SK-N-SH (cell line): ENCODE measurements around the gene SCNN1B. TPM values are rescaled to one million over a fixed set of nuclear protein-coding genes. Genes with fewer than 3 reads are reported as not detected.

ENCODE experiments used
- CTCF ChIA-PET: fragments of 300-600, 350-600 bp; formaldehyde crosslinking; extraction: SDS; loops from one replicate; lab custom pipeline; 2021; lab: Yijun Ruan, JAX
- POLR2A ChIA-PET: fragments of 350-600 bp; sonication (Branson Sonifier 250); formaldehyde crosslinking; extraction: SDS; loops from one replicate; lab custom pipeline; 2020; ENCODE audit warnings: antibody characterized with exemption, inconsistent platforms; lab: Yijun Ruan, JAX
- DNase-seq: peaks from one replicate; pipeline ENCODE4 v3.0.0; 2012
- H2AFZ ChIP-seq: fragments of 200-600 bp; sonication (generic); 2 replicates; pipeline ENCODE4 v1.8.1; 2016; ENCODE audit warnings: antibody characterized with exemption, mild to moderate bottlenecking, low read depth
- H3F3A ChIP-seq: fragments of 200-600 bp; sonication (generic); replicated peaks from 2 replicates; pipeline ENCODE3; 2016; ENCODE audit warnings: antibody characterized with exemption, mild to moderate bottlenecking; ENCODE audit not compliant: insufficient read depth
- H3K27ac ChIP-seq, 2 experiments: fragments of 200-500 bp in 1 of 2; fragments of 200-600 bp in 1 of 2; sonication (Bioruptor generic) in 1 of 2; sonication (generic), shearing (Covaris generic) in 1 of 2; 2 replicates each; pipeline versions ENCODE4 v1.5.1 to v1.6.1; 2014 to 2016; ENCODE audit warnings: low read depth in 2 of 2, inconsistent platforms in 1 of 2, low read length in 1 of 2, mild to moderate bottlenecking in 1 of 2, mixed read lengths in 1 of 2
- H3K27me3 ChIP-seq: fragments of 200-600 bp; sonication (generic), shearing (Covaris generic); 2 replicates; pipeline ENCODE4 v1.6.1; 2016; ENCODE audit warnings: mixed run types; ENCODE audit not compliant: insufficient read depth
- H3K36me3 ChIP-seq, 2 experiments: fragments of 200-500 bp in 1 of 2; fragments of 200-600 bp in 1 of 2; sonication (Bioruptor generic) in 1 of 2; sonication (generic) in 1 of 2; replicated peaks in 1 of 2; 2 replicates each; pipeline versions ENCODE3 to v1.5.1; 2014 to 2016; ENCODE audit warnings: low read length in 1 of 2, mild to moderate bottlenecking in 1 of 2; ENCODE audit not compliant: insufficient read depth in 2 of 2, control insufficient read depth in 1 of 2
- H3K4me1 ChIP-seq, 2 experiments: fragments of 200-500 bp in 1 of 2; fragments of 200-600 bp in 1 of 2; sonication (Bioruptor generic) in 1 of 2; sonication (generic), shearing (Covaris generic) in 1 of 2; 2 replicates each; pipeline versions ENCODE4 v1.5.1 to v1.6.1; 2014 to 2016; ENCODE audit warnings: low read depth in 1 of 2, low read length in 1 of 2, mixed run types in 1 of 2; ENCODE audit not compliant: insufficient read depth in 2 of 2, control insufficient read depth in 1 of 2
- H3K4me2 ChIP-seq: fragments of 200-600 bp; sonication (generic), shearing (Covaris generic); 2 replicates; pipeline ENCODE4 v1.6.1; 2017; ENCODE audit warnings: mixed run types
- H3K4me3 ChIP-seq, 2 experiments: fragments of 200-500 bp in 1 of 2; fragments of 200-600 bp in 1 of 2; sonication (Bioruptor generic) in 1 of 2; sonication (generic), shearing (Covaris generic) in 1 of 2; 2 replicates each; pipeline versions ENCODE4 v1.5.1 to v1.8.1; 2014 to 2016; ENCODE audit warnings: low read depth in 2 of 2, inconsistent platforms in 1 of 2, low read length in 1 of 2, mild to moderate bottlenecking in 1 of 2, mixed read lengths in 1 of 2, moderate library complexity in 1 of 2
- H3K79me2 ChIP-seq: fragments of 200-600 bp; sonication (generic); 2 replicates; pipeline ENCODE4 v1.8.1; 2017; ENCODE audit warnings: mild to moderate bottlenecking; ENCODE audit not compliant: insufficient read depth
- H3K9ac ChIP-seq: fragments of 200-600 bp; sonication (generic); 2 replicates; pipeline ENCODE4 v1.6.1; 2017; ENCODE audit warnings: mixed run types
- H3K9me2 ChIP-seq: fragments of 200-600 bp; sonication (generic); 2 replicates; pipeline ENCODE4 v1.6.1; 2017; ENCODE audit warnings: mixed run types
- H3K9me3 ChIP-seq: fragments of 200-600 bp; sonication (generic); 2 replicates; pipeline ENCODE4 v1.6.1; 2017; ENCODE audit warnings: mixed run types, mild to moderate bottlenecking, moderate library complexity
- H4K20me1 ChIP-seq: fragments of 200-600 bp; sonication (generic); 2 replicates; pipeline ENCODE4 v1.6.1; 2017; ENCODE audit warnings: mild to moderate bottlenecking, mixed run types; ENCODE audit not compliant: insufficient read depth
- EP300 ChIP-seq, 2 experiments: IDR thresholded peaks; 2 replicates each; pipeline versions ENCODE4 v1.4.0 to v1.6.1; 2012; ENCODE audit warnings: borderline replicate concordance in 1 of 2, low read depth in 1 of 2, low read length in 1 of 2
- EZH2phosphoT487 ChIP-seq: fragments of 200-600 bp; sonication (generic); IDR thresholded peaks from 2 replicates; pipeline ENCODE4 v1.6.1; 2017; ENCODE audit warnings: low read depth, mixed run types, mild to moderate bottlenecking, antibody characterized with exemption, moderate library complexity, borderline replicate concordance
- FOSL2 ChIP-seq: IDR thresholded peaks from 2 replicates; pipeline ENCODE4 v1.4.0; 2012; ENCODE audit warnings: low read depth, mild to moderate bottlenecking, moderate library complexity, borderline replicate concordance
- GABPA ChIP-seq: IDR thresholded peaks from 2 replicates; pipeline ENCODE4 v1.4.0; 2012; ENCODE audit warnings: low read depth, mild to moderate bottlenecking
- JUND ChIP-seq: IDR thresholded peaks from 2 replicates; pipeline ENCODE4 v1.4.0; 2012
- PBX3 ChIP-seq: IDR thresholded peaks from 2 replicates; pipeline ENCODE4; 2012
- POLR2AphosphoS5 ChIP-seq: IDR thresholded peaks from 2 replicates; pipeline ENCODE4 v1.6.1; 2012; ENCODE audit warnings: low read depth, low read length
- RAD21 ChIP-seq: IDR thresholded peaks from 2 replicates; pipeline ENCODE4 v1.6.1; 2012; ENCODE audit warnings: mild to moderate bottlenecking, low read length
- REST ChIP-seq: IDR thresholded peaks from 2 replicates; pipeline ENCODE4 v1.6.1; 2012; ENCODE audit warnings: mild to moderate bottlenecking, low read depth, low read length, moderate library complexity
- RXRA ChIP-seq: IDR thresholded peaks from 2 replicates; pipeline ENCODE4 v1.4.0; 2012; ENCODE audit warnings: low read depth, mild to moderate bottlenecking, borderline replicate concordance
- TAF1 ChIP-seq: IDR thresholded peaks from 2 replicates; pipeline ENCODE4 v1.6.1; 2012; ENCODE audit warnings: low read depth, mild to moderate bottlenecking, low read length, moderate library complexity, borderline replicate concordance
- TEAD4 ChIP-seq: IDR thresholded peaks from 2 replicates; pipeline ENCODE4 v1.4.0; 2012; ENCODE audit warnings: mild to moderate bottlenecking, borderline replicate concordance; ENCODE audit not compliant: insufficient read depth
- WGBS: methylation state at CpG from one replicate; pipeline ENCODE4 v1.1.6; 2017; ENCODE audit warnings: low lambda C conversion rate; 5-methylcytosine and 5-hydroxymethylcytosine counted together
- polyA plus RNA-seq, 3 experiments: library from polyadenylated mRNA; depleted of rRNA; stranded (reverse); fragments of >200 nt; gene quantifications; 2 replicates each; pipeline ENCODE4 v1.2.3, GENCODE V29; 2012
- TF ChIP-seq, protein P1 (sequence below): fragments of 200-600 bp; sonication (generic); IDR thresholded peaks from 2 replicates; pipeline ENCODE4 v1.6.1; 2017; ENCODE audit warnings: antibody characterized with exemption, mild to moderate bottlenecking, moderate library complexity
- TF ChIP-seq, protein P2 (sequence below): IDR thresholded peaks from 2 replicates; pipeline ENCODE4 v1.4.0; 2012; ENCODE audit warnings: low read depth, borderline replicate concordance
- TF ChIP-seq, protein P3 (sequence below): IDR thresholded peaks from 2 replicates; pipeline ENCODE4 v1.4.0; 2012; ENCODE audit warnings: low read depth, borderline replicate concordance

The SCNN1B gene
- polyA plus RNA-seq, 1 of the 3 experiments (the other 2 are of a cell fraction) = not detected

DNA sequence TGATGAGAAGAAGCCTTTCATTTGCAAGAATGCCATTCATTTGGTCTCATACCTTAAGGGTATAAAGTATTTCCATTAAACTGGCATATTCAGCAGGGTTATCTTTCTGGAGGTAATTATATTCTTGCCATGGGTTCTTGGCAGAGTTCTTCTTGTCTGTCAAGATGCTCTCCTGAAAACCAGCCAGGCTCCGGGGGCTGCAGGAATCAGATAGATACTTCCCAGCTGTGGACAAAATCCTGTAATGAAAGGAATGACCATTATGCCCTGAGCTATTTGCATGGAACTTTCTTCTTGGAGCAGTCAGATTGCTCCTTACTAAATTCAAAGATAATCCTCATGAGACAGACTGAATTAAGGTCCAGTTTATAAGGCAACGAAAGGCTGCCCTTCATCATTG is 103.9 kb downstream of the SCNN1B start:
- Histone ChIP-seq H3K9me2 (no peaks in the 10 kb centered on the region), H3K4me3 (no peak overlapping the region), H2AFZ (no peak overlapping the region), H3K27ac (no peak overlapping the region), H3K4me1 (peaks cover 0 to 4% of the 10 kb centered on the region in 2 experiments; a peak in 1 of 4 replicates), H3K9me3 (no peaks in the 10 kb centered on the region), H3K36me3 (peaks cover 47 to 56% of the 10 kb centered on the region in 2 experiments), H3F3A (no peaks in the 10 kb centered on the region), H3K4me2 (no peak overlapping the region), H3K27me3 (no peaks in the 10 kb centered on the region), H3K79me2 (no peaks in the 10 kb centered on the region), H4K20me1 (no peaks in the 10 kb centered on the region), H3K9ac (no peak overlapping the region)
- no peak for DNase-seq
- CTCF ChIA-PET = interaction anchor here (1.0 kb wide), 3 partner anchors 29 to 507 kb away, joined by 3 to 5 read pairs (median 4); no protein-coding TSS in a partner anchor
- POLR2A ChIA-PET = no interaction called here
- WGBS = 66% methylated on average over 2 of the region's 2 CpGs
- no peak for TF ChIP-seq TEAD4
- no peak for TF ChIP-seq EP300 (IDR thresholded peaks at IDR 0.05; ENCODE audit: borderline replicate concordance in 1 of 2, low read depth in 1 of 2, low read length in 1 of 2)
- TF ChIP-seq REST = no peak
- no peak for TF ChIP-seq RXRA
- TF ChIP-seq JUND = no peak
- no peak for TF ChIP-seq RAD21
- no peak for TF ChIP-seq EZH2phosphoT487
- TF ChIP-seq, protein P1, sequence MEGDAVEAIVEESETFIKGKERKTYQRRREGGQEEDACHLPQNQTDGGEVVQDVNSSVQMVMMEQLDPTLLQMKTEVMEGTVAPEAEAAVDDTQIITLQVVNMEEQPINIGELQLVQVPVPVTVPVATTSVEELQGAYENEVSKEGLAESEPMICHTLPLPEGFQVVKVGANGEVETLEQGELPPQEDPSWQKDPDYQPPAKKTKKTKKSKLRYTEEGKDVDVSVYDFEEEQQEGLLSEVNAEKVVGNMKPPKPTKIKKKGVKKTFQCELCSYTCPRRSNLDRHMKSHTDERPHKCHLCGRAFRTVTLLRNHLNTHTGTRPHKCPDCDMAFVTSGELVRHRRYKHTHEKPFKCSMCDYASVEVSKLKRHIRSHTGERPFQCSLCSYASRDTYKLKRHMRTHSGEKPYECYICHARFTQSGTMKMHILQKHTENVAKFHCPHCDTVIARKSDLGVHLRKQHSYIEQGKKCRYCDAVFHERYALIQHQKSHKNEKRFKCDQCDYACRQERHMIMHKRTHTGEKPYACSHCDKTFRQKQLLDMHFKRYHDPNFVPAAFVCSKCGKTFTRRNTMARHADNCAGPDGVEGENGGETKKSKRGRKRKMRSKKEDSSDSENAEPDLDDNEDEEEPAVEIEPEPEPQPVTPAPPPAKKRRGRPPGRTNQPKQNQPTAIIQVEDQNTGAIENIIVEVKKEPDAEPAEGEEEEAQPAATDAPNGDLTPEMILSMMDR = no peak
- TF ChIP-seq, protein P2, sequence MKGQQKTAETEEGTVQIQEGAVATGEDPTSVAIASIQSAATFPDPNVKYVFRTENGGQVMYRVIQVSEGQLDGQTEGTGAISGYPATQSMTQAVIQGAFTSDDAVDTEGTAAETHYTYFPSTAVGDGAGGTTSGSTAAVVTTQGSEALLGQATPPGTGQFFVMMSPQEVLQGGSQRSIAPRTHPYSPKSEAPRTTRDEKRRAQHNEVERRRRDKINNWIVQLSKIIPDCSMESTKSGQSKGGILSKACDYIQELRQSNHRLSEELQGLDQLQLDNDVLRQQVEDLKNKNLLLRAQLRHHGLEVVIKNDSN = no peak
- TF ChIP-seq, protein P3, sequence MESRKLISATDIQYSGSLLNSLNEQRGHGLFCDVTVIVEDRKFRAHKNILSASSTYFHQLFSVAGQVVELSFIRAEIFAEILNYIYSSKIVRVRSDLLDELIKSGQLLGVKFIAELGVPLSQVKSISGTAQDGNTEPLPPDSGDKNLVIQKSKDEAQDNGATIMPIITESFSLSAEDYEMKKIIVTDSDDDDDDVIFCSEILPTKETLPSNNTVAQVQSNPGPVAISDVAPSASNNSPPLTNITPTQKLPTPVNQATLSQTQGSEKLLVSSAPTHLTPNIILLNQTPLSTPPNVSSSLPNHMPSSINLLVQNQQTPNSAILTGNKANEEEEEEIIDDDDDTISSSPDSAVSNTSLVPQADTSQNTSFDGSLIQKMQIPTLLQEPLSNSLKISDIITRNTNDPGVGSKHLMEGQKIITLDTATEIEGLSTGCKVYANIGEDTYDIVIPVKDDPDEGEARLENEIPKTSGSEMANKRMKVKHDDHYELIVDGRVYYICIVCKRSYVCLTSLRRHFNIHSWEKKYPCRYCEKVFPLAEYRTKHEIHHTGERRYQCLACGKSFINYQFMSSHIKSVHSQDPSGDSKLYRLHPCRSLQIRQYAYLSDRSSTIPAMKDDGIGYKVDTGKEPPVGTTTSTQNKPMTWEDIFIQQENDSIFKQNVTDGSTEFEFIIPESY = no peak
- no peak for TF ChIP-seq PBX3
- TF ChIP-seq GABPA = no peak
- no peak for TF ChIP-seq POLR2AphosphoS5
- TF ChIP-seq TAF1 = no peak
- no peak for TF ChIP-seq FOSL2
